HG02970 (cell line): ENCODE measurements around the gene PAMR1.
"Not testable (repeated sequence)": the region's sequence is repeated elsewhere in the genome, so short reads cannot be mapped to it uniquely, and the experiment has no call there.

Experiments used
- ATAC-seq: cut with Tn5 transposase; IDR thresholded peaks from one replicate; pipeline ENCODE4 v1.9.1; 2021; ENCODE audit warnings: mild to moderate bottlenecking, moderate library complexity, moderate number of reproducible peaks; ENCODE audit not compliant: unreplicated experiment, low FRiP score

PAMR1 gene

DNA sequence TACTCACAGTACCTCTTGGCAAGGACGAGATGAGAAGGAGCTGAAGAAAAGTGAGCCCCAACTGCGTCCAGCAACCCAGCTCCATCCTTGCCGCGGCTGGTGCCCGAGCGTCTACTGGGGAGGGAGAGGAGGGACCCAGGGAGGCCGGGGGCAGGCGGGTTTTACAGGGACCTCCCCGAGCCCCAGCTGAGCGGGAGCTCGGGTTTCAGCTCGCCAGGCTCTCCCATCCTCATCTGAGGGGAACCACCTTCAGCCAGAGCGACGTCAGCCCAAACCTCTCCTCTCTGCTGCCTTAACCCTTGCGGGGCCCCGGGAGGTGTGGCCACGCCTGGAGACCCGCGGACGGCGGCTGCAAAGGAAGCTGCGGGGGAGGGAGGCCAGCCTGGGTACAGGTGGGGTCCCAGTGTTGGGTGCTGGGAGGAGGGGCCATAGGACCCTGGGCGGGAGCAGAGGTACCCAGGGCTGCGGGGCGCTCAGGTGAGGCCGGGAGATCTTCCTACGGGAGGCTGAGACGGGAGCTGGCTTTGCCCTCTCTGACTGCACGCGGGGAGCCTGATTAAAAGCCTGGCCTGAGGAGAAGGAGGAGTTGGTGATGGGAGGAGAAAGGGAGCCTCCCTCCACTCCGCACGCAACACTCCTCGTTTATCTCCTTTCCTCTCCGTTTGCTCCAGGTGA lies at the start of gene PAMR1:
TSS of gene PAMR1 (minus strand) at position 116 of the 675 bp plus-strand sequence. CDS start at position 85, 31 bp downstream.
- no peak for ATAC-seq

DNA sequence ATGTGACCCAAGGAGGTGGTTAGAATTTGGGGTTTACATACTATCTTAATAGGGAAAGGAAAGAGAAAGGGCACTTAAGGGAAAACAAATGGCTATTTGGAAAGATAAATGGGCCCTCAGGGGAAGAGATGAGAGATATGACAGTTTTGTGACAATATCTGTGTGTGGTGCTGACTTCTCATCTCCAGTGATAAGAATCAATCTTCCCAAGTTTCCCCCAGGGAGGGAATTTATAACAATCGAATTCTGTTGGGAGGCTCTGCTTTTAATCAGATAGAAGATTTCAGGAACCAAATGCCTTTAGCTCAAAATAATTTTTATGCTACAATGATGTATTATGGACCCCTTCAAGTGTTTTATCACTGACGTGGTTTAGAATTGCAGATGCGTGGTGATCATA lies 46.3 kb upstream of the PAMR1 start:
- no peak for ATAC-seq

DNA sequence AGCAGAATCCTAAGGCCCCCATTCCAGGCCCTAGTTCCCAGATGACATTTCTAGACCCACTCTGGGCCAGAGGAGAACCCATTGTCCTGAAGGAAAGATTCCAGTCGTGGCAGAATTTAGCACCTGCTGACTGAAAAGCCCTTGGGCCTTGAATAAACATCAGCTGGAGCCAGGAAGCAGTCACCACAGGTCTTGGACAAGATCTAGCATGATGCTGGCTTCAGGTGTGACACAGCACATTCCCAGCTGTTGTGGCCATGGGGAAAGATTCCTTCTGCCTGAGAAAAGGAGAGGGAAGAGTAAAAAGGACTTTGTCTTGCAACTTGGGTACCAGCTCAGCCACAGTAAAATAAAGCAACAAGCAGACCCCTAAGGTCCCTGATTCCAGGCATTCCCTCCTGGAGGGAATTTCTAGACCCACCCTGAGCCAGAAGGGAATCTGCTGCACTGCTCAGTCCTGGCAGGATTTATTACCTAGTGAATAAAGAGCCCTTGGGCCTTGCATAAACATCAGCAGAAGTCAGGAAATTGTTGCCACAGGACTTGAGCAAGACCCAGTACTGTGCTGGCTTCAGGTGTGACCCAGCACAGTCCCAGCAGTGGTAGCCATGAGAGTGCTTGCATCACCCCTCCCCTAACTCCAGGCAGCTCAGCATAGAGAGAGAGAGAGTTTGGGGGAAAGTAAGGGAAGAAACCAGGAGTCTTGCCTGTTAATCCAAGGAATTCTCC lies 42.5 kb upstream of the PAMR1 start:
- no peak for ATAC-seq

GRCh38 chr11:35566885-35567284 lies 41.5 kb upstream of the PAMR1 start:
- no peak for ATAC-seq

DNA sequence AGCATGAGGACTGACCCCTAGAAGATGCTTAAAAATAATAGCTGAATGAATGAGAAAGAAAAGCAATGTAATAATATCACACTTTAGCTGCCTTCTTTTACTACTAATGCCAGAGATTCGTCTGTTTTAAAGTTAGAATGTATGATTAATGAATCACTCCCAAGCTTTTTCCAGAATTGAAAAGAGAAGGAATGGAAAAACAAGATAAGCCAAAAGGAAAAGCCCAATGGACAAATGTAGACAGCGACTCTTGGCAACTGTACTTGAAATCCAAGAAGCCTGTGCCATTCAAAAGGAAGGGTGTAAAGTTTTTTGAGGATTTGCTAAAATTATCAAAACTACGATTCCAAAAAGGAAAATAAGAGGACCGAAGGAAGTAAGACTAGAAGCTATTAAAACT lies 40.8 kb upstream of the PAMR1 start:
- no peak for ATAC-seq

GRCh38 chr11:35564245-35564595 lies 38.8 kb upstream of the PAMR1 start:
- no peak for ATAC-seq

DNA sequence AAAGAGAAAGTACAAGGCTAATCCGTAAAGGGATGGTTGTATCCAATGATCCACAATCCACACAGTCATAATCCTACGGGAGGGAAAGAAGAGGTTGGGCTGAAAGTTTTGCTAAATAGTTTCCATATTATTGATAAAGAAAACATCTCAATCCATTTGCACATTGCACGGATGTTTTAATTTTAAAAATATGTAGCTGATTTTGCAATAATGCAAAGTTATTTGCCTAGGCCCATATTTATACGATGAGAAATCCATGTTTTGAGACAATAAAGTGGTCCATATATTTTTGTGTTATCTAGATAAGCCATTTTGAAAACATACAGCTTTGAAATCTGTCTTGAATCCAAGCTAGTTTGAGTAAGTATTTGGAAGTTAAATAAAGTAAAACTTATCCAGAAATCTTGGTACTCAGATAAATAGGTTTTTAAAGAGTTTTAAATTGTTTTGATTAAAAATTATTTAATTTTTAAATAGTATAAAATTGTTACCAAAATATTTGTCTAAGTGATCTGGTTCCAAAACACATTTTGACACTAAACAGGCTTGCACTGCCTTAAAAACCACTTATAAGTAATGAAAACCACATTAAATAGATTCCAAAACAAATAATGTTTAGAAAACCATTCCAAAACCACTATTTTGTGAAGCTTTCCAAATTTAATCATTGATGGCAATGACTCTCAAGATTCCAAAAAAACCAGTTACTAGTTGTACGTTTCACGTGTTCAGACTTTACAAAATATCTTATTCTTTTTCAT lies 38.2 kb upstream of the PAMR1 start:
- no peak for ATAC-seq

DNA sequence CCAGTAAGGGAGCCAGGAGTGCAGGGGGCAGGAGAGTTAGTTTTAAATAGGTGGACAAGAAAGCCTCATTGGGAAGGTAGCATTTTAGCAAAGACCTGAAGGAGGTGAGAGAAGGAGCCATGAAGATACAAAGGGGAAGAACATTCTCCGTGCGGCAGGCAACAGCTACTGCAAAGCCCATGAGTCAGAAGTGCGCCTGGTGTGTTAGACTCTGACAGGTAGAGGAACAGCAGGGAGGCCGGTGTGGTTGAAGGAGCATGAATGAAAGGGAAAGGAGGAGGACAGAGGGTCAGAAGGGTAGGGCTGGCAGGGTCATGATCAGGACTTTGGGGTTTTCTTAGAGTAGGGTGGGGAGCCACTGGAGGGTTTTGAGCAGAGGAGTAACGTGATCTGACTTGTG lies 34.5 kb upstream of the PAMR1 start:
- no peak for ATAC-seq

DNA sequence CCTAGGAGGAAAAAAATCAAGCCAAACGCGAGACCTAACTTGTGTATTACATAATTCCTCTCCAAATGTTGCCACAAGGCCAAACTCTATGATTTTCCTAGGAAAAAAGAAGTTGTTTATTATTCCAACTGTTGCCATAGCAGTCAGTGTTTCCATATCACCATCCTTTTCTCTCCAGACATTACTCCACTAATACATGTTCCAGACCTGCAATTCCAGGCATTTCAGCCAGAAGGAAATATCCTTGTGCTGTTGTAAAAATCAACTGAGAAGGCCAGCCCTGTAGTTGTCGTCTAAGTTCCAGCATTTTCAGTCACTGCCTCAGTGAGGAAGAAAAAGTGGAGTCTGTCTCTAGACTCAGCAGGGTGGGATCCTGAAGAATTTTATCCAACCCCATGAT lies 33.1 kb upstream of the PAMR1 start:
- ATAC-seq = no peak

DNA sequence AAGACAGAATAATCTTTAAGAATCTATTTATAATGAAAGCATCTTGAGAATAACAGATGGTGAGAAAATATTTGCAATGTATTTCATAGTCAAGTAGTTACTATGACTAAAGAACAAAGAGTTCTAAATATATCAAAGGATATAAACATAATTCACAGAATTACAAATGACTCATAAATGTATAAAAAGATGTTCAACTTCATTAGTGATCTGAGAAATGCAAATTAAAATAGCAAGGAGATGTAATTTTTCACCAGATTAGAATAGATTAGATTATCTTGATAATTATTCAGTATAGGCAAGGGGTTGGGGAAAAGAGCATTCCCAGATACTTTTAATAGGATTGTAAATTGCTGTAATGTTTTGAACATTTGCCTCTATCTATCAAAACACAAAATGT lies 30.1 kb upstream of the PAMR1 start:
- no peak for ATAC-seq

DNA sequence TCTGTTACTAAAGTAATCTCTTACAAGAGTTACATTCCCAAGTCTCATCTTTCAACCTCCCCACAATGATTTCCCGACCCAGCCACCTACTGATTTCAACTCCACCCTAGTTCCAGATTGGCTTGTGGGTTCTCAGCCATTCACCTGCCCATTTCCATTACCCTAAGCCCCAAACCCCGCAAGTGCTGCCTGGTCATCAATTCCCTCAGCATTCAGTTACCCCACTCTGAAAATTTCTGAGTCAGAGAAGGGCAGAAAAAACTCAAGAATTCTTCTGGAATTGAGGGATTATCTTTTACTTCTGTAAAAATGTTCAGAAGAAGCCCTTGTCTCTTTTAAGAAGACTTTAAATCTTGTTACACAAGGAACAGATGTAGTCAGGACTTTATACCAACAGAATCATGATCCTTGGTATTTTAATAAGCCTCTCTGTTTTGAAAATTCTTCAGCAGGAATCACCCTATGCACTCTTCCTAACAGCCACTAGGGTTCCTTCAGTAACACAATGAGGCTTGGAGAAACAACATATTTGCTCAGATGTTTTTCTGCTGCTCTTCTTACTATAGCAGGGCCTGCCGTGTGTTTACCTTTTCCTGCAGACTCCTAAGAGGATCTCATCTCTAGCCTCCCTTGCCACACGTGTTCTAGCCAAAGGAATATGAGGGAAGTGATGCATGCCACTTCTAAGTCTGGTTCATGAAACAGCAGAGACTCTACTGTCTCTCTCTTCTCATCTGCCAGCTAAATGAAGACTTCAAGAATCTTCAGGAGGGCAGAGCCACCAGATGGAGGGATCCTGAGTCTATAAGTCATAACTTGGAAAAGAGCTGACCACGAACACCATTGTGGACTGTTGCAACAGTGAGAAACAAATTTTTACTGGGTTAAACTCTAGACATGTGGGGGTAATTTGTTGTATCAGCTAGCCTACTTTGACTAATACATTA lies 29.3 kb upstream of the PAMR1 start:
- ATAC-seq = no peak

GRCh38 chr11:35553831-35554230 lies 28.4 kb upstream of the PAMR1 start:
- no peak for ATAC-seq

- no peak for ATAC-seq
Measured at GRCh38 chr11:35553021-35553420, 27.6 kb upstream of the PAMR1 start.

GRCh38 chr11:35552616-35553015 lies 27.2 kb upstream of the PAMR1 start:
- ATAC-seq = no peak

DNA sequence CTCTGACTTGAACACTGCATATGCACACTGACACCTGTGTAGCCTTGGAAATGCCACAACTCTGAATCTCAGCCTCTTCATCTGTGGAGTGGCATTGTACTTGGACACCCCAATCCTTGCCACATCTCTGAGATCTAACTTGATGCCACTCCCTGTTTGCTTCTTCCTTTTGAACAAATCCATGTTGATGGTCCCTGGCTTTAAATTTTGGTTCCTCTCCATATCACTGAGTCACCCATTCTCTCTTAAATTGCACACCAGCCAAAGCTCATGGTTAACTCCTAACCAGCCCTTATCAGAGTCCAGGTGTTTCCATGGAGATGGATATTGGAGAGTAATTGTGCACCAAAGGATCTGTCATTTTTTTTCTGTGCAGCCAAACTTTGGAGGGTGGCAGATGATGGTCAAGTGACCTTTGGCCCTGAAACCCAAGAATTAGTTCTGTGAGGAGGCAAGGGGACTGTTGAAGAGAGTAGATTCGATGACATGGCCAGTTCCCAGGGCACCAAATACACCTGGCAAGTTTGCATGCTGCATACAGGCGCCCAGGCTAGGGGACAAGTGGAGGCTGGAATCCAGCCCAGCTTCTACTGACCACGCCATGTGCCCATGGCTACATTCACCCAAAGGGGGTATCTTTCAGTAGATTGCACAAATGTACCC lies 25.1 kb upstream of the PAMR1 start:
- ATAC-seq = no peak

DNA sequence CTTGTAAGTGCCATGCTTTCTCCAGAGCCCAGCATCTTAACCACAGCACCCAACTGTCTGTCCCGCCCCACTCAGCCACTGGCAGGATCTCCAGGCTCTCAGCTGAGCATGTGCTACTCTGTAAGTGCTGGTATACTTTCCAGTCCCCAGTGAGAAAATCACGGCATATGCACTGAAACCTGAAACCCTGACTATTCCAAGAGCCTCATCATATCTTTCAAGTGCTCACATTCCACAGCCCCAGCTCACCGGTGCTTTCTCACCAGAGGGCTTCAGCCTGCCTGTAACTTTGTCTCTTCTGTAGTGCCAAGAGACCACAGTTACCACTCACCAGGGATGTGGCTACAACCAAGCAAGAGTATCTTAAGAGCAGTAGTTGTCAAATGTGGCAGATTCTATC lies 24.4 kb upstream of the PAMR1 start:
- ATAC-seq = no peak

DNA sequence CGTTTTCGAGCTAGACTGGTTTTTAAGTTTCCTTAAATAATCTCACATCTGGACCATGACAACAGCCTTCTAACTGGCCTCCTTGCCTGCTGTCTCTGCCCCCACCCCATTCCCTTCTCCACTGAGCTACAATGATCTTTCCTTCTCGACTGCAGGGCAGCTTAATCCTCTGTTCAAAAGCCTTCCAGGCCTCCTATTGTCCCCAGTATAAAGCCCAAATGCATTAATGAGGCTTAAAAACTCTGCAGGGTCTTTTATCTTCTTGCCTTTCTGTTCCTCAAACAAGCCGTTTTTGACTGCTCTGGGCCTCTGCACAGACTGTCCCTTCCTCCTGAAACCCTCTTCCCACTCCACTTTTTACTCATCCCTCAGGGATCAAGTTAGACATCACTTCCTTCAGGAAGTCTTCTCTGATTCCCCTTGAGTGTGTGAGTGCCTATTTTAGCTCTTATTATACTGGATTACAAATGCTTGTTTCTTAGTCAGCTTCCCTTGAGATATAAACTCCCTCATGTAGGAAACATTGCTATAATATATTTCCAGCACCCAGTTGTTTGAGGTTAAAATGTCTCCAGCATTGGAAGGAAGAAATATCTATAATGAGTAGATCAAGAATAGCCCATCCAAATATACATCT lies 23.6 kb upstream of the PAMR1 start:
- ATAC-seq = no peak

DNA sequence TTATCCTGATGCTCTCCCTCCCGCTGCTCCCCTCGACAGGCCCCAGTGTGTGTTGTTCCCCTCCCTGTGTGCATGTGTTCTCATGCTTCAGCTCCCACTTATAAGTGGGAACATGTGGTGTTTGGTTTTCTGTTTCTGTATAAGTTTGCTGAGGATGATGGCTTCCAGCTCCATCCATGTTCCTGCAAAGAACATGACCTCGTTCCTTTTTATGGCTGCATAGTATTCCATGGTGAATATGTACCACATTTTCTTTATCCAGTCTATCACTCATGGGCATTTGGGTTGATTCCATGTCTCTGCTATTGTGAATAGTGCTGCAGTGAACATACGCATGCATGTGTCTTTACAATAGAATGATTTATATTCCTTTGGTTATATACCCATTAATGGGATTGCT lies 22.6 kb upstream of the PAMR1 start:
- ATAC-seq = not testable (repeated sequence)

- ATAC-seq = no peak
Measured at GRCh38 chr11:35546317-35546716, 20.9 kb upstream of the PAMR1 start.
